GM18870 (cell line): ENCODE results near the gene TMEM82.
A peak's percentile ranks its signal among the peaks of the same experiment; 100 is the strongest.
"Not testable (repeated sequence)": the region's sequence is repeated elsewhere in the genome, so short reads cannot be mapped to it uniquely, and the experiment has no call there.

Source experiments
- ATAC-seq: cut with Tn5 transposase; IDR thresholded peaks from one replicate; pipeline ENCODE4 v1.9.1; 2021; ENCODE audit warnings: moderate library complexity; ENCODE audit not compliant: unreplicated experiment

Gene TMEM82

GRCh38 chr1:15742339-15742801 lies at the start of gene TMEM82:
Gene TMEM82 (plus strand): TSS chr1:15742499. CDS start chr1:15742560, 61 bp downstream.
- ATAC-seq: no peak

DNA sequence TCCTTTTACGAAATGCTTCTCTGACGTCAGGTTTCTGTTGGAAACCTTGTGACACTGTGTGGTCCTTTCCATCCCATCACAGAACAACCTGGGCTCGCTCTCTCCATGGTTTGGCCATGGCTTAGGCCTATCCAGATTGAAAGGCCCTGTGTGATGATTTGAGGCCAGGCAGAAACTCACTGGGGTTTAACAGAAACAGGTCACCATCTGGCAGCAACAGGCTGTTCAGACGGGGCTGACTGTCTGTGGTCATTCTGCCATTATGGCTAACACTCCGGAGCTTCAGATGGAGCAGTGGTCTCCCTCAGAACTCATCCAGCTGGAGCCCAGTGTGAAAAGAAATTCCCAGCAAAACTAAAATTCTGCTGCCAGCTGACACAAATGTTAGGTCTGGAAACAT lies 48.9 kb upstream of the TMEM82 start:
- ATAC-seq: no peak

DNA sequence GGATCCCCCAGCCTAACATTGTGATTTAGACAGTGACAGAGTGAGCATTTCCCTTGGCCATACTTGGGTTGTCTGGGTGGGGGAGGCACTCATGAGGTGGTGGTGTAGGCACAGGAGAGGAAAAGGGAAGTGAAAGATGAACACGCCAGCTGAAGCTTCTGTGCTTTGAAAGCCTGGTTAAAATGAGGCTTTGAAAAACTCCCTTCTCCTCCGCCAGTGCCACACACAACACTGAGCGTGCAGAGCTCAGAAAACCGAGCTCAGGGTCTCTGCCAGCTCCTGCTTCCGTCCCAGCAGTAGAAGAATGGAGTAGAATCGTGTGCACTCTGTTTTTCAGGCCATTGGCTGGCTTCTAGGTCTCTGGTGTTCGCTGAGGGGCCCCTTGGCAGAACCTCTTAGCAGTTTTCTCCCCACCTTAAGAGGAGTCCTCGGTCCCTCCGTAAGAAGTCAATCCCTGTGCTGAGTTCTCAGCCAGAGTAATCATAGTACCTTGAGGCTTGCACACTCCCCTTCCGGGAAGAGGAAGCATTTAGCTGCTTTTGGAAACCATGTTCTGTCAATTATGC lies 45.3 kb upstream of the TMEM82 start:
- ATAC-seq: peak; percentile 86

- ATAC-seq: no peak
Observed at GRCh38 chr1:15698201-15698600, 44.1 kb upstream of the TMEM82 start.

GRCh38 chr1:15699321-15699720 lies 43.0 kb upstream of the TMEM82 start:
- not testable (repeated sequence) for ATAC-seq

DNA sequence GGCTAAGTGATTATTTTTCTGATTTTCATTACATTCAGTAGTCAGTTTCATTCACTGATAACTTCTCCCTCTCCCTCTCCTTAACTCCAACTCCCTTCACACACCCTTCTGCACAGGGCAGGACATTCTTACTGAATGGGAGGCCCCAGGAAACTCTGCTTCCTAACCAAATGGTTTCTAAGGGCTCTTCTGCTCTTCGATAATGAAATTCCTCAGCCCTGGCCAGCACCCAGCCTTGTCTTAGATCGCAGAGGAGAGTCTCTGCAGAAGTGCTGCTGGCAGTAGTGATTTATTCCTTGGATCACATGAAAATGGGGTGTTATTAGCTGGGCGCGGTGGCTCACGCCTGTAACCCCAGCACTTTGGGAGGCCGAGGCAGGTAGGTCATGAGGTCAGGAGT lies 41.8 kb upstream of the TMEM82 start:
- ATAC-seq: no peak

DNA sequence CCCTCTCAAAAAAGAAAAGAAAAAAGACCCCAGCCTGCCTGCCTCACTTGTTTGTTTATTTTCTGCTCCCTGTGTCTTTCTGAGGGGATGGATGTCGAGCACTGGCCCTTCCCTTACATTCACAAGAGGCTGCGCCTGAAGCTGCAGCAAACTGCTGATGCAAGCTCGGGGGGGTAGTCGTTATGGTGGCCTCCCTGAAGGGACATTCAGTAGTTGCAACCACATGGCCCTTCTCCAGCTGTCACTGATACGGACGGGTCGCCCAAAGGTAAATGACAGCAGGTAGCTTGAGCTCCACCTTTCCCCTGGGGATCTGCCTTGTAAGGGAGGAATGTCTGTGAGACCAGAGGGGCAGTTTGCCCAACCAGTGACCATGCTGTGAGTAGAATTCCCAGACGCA lies 40.5 kb upstream of the TMEM82 start:
- no peak for ATAC-seq

DNA sequence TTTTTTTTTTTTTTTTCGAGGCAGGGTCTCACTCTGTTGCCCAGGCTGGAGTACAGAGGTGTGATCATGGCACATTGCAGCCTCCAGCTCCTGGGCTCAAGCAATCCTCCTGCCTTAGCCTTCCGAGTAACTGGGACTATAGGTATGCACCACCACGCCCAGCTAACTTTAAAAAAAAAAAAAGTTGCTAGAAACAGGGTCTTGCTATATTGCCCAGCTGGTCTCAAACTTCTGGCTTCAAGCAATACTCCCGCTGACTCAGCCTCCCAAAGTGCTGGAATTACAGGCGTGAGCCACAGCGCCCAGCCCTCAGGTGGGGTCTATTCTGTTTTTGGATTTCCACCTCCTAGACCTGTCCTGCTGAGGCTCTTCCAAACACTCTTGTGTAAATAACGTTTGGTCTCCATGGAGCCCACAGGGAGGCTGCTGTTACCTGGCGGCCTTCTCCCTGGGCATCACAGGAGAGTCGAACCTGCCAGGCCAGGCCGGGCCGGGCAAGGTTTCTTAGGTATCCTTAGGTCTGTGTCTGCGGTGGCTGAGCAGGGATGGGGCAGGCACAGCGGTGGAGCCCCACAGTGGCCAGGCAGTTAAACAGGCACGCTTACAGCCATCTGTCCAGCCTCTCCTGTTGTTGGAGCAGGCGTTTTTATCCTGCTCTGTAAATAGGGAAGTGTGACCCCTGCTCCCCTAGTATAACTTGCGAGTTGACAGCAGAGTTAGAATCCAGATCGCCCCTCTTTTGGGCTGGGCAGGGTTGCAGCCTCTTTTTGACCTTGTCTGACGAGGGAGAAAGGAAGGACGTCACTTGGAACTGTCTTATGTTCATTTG lies 39.4 kb upstream of the TMEM82 start:
- ATAC-seq: no peak

DNA sequence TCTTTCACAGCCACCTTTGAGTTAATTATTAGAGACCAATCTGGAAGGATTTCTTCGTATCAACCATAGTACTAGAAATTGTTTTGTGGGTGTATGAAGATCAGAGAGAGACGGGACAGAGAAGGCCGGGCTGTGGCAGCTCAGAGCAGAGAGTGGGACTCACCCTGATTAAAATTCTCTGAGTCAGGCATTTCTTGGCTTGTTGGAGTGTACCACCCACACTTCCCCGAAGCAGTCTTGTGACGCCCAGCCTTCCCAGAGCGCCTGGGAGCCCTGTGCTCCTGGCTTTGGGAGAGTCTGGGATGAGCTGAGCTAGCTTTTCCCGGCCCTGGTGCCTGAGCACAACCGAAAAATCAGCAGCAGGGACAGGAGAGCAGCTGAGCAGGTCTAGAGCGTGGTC lies 38.7 kb upstream of the TMEM82 start:
- no peak for ATAC-seq

GRCh38 chr1:15704526-15705183 lies 37.6 kb upstream of the TMEM82 start:
- no peak for ATAC-seq

GRCh38 chr1:15705184-15705566 lies 37.1 kb upstream of the TMEM82 start:
- ATAC-seq: no peak

DNA sequence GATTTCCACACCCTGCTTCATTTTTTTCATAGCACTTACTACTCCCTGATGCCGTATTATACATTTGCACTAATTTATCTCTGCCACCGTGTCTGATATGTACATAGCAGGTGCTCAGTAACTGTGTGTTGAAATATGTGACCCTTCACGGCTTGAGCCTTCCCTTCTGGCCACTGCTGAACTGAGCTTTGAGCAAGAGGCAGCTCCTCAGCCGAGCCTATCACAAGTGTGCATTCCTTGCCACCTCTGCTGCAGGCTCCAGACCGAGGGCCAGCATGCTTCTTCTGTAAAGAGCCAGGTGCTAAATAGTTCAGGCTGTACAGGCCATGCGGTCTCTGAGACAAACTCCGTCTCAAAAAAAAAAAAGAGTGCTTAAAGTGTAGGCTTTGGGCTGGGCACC lies 35.5 kb upstream of the TMEM82 start:
- ATAC-seq: no peak

- no peak for ATAC-seq
Observed at GRCh38 chr1:15707239-15707925, 34.9 kb upstream of the TMEM82 start.

- ATAC-seq: no peak
Observed at GRCh38 chr1:15708486-15709137, 33.7 kb upstream of the TMEM82 start.

- ATAC-seq: no peak
Observed at GRCh38 chr1:15709226-15709625, 33.1 kb upstream of the TMEM82 start.

DNA sequence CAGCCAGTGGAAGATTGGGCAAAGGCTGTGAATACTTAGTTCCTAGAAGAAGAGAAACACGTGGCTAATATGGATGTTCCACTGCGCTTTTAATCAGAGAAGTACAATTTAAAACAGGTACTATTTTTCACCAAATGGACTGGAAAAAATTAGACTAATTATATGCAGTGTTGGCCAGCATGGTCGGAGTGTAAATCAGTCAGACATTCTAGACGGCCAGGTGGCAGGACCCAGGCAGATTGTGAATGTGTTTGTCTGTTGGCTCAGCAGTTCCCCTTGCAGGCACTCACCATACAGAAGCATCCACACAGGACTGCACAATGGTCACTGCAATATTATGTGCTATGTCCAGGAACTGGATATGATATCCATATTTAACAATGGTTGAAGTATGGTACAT lies 30.1 kb upstream of the TMEM82 start:
- ATAC-seq: no peak

DNA sequence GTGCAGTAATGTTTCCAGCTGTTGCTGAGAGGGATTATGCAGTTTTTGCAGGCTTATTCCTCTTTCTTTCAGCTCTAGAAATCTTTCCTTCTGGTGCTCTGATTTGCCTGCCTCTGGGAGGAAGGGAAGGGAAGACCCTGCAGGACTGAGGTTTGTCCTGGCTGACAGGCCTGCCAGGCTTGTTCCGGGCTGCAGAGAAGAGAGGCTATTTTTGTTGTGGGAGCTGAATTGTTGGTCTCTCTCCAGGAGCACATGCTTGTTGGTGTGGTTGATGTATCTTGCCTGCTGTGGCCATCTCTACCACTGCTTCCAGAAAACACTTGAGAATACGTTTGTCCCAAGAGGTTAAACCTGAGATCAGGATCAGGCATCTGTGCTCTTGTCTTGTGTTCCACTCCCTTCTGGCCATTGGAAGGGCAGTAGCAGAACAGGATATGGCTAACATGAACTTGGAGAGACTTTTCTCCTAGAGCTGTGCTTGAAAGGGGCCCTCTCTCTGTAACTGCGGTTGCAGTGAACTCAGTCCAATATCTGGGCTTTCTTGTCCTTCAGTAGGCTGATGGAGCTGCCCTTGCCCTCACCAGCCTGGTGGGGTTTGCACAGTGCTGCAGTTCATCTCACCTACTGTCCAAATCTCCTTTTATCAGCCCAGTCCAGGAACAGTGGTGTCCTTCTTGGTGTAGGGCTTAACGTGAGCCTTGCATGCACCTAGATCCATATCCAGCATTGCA lies 27.7 kb upstream of the TMEM82 start:
- no peak for ATAC-seq

DNA sequence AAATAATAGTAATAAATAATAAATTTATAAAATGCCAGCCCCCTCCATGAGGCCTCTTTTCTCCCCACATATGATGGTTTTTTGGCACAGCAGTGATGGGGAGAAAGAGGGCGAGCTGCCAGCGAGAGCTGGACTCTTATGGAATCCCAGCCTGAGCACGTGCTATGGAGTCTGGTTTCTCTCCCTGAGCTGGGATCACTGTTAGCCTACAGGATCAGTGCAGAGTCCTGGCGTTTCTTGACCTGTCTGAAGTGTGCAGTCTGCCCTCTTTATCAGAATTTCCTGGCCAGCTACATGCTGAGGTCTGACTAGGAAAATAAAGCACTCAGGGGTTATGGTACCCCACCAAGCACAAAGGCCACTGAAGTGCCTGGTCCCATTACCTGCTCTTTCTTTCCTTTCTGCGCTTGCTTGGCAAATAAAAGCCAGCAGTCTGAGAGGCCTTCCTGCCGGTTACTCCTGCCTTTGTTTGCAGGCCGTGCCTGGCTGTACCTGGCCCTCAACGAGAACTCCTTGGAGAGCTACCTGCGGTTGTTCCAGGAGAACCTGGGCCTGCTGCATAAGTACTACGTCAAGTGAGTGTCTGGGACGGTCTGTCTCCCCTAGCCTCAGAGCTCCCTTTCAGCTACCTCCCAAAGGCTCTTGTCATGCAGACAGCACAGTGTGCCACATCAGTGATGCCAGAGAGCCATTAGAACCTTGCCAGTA lies 24.7 kb upstream of the TMEM82 start:
- ATAC-seq: no peak

DNA sequence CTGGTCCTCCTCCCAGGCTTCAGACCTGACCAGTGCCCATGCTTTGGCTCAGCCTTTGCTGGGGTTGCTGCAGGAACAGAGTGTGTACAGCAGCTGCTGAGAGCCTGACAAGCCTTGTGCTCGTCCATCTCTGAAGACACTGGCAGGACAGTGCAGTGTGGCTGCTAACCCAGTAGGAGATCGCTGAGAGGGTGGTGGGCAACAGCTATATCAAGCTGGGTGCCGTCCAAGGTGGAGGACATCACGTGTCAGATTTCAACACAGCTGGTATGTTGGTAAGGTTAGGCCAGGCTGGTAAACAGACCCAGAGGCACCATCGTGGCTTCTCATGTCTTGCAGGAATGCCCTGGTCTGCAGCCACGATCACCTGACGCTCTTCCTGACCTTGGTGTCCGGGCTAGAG lies 24.1 kb upstream of the TMEM82 start:
- ATAC-seq: no peak
